GM12878 (cell line): Measurements from ENCODE around the gene HASPIN. TPM values are rescaled to one million over a fixed set of nuclear protein-coding genes. Genes with fewer than 3 reads are reported as not detected.

Experiments used
- ATAC-seq: fragments of 200-7000 bp; cut with Tn5 transposase; 3 replicates; pipeline ENCODE4 v1.9.1; 2020; ENCODE audit warnings: mild to moderate bottlenecking, moderate library complexity
- BruUV-seq: library from RNA; stranded (reverse); fragments of 400-500 nt; replicated peaks from 2 replicates; lab custom pipeline; 2021; lab: Mats Ljungman, UMichigan
- CTCF ChIA-PET: fragments of 300-600 bp; sonication (Branson Sonifier 250); formaldehyde crosslinking; extraction: SDS; loops from one replicate; lab custom pipeline; 2021; ENCODE audit warnings: inconsistent platforms; lab: Yijun Ruan, JAX
- POLR2A ChIA-PET: fragments of 350-600 bp; formaldehyde crosslinking; extraction: SDS; loops from one replicate; lab custom pipeline; 2021; ENCODE audit warnings: inconsistent platforms; lab: Charles Lee
- RAD21 ChIA-PET: fragments of 300-600 bp; sonication (Branson Sonifier 250); formaldehyde crosslinking; loops from one replicate; lab custom pipeline; 2023; ENCODE audit warnings: antibody characterized with exemption; ENCODE audit not compliant: unreplicated experiment; lab: Charles Lee
- SMC1A ChIA-PET: fragments of 300-600 bp; sonication (Branson Sonifier 250); formaldehyde crosslinking; loops from one replicate; lab custom pipeline; 2023; ENCODE audit not compliant: unreplicated experiment, uncharacterized antibody; lab: Charles Lee
- DNase-seq: peaks from one replicate; pipeline ENCODE4 v3.0.0-alpha.2; 2011; ENCODE audit warnings: low read depth, low spot score
- FAIRE-seq: peaks from 3 replicates; lab custom pipeline; 2011; peaks lifted over from hg19 to GRCh38; lab: Jason Lieb, UNC
- H2AFZ ChIP-seq: 2 replicates; pipeline ENCODE4 v1.6.0; 2011; ENCODE audit warnings: low read depth, low read length, control low read depth; ENCODE audit not compliant: control insufficient read depth
- H3K27ac ChIP-seq: 2 replicates; pipeline ENCODE4 v1.5.1; 2011; ENCODE audit warnings: control low read depth; ENCODE audit not compliant: control insufficient read depth, insufficient read depth
- H3K27me3 ChIP-seq, 2 experiments: replicated peaks in 1 of 2; 2 replicates each; pipeline versions ENCODE4 v1.6.0 to v1.6.1; 2011; ENCODE audit warnings: low read length in 1 of 2; ENCODE audit not compliant: control insufficient read depth in 2 of 2, insufficient read depth in 2 of 2
- H3K36me3 ChIP-seq, 2 experiments: 2 replicates each; pipeline ENCODE4 v1.5.1; 2011; ENCODE audit warnings: low read length in 1 of 2; ENCODE audit not compliant: control insufficient read depth in 2 of 2, insufficient read depth in 2 of 2
- H3K4me1 ChIP-seq: 2 replicates; pipeline ENCODE4 v1.6.1; 2011; ENCODE audit warnings: mild to moderate bottlenecking, low read length, moderate library complexity, mixed read lengths; ENCODE audit not compliant: control insufficient read depth, insufficient read depth
- H3K4me2 ChIP-seq: 2 replicates; pipeline ENCODE4 v1.6.0; 2011; ENCODE audit warnings: control low read depth; ENCODE audit not compliant: control insufficient read depth, insufficient read depth
- H3K4me3 ChIP-seq: fragments of 200-600 bp; sonication (generic); 2 replicates; pipeline ENCODE4 v1.5.1; 2016
- H3K79me2 ChIP-seq: 2 replicates; pipeline ENCODE4 v1.6.0; 2011; ENCODE audit warnings: low read length; ENCODE audit not compliant: control insufficient read depth, insufficient read depth
- H3K9ac ChIP-seq: 2 replicates; pipeline ENCODE4 v1.8.0; 2011; ENCODE audit warnings: low read length, control low read depth, mixed read lengths; ENCODE audit not compliant: control insufficient read depth, insufficient read depth
- H3K9me3 ChIP-seq: replicated peaks from 3 replicates; pipeline ENCODE4 v1.5.1; 2011; ENCODE audit warnings: mild to moderate bottlenecking, low read length; ENCODE audit not compliant: control insufficient read depth, insufficient read depth
- H4K20me1 ChIP-seq: 2 replicates; pipeline ENCODE4 v1.6.0; 2011; ENCODE audit not compliant: control insufficient read depth, insufficient read depth
- EED ChIP-seq: sonication (generic); IDR thresholded peaks from 2 replicates; pipeline ENCODE4 v1.6.1; 2016; ENCODE audit warnings: antibody characterized with exemption, low read depth
- ESRRA ChIP-seq: IDR thresholded peaks from 2 replicates; pipeline ENCODE4 v1.6.1; 2012; ENCODE audit warnings: mild to moderate bottlenecking, low read length, improper control_type of control experiment
- KLF5 ChIP-seq: fragments of 450-650 bp; IDR thresholded peaks from 2 replicates; pipeline ENCODE4 v1.6.1; 2014; ENCODE audit warnings: mild to moderate bottlenecking; ENCODE audit not compliant: partially characterized antibody
- NBN ChIP-seq: fragments of 450-650 bp; IDR thresholded peaks from 2 replicates; pipeline ENCODE4 v1.6.1; 2016
- NFXL1 ChIP-seq: fragments of 450-650 bp; IDR thresholded peaks from 2 replicates; pipeline ENCODE4 v1.6.1; 2017; ENCODE audit warnings: antibody characterized with exemption, mild to moderate bottlenecking, borderline replicate concordance
- NFYA ChIP-seq: IDR thresholded peaks from 2 replicates; pipeline ENCODE4 v1.6.1; 2011; ENCODE audit warnings: low read depth, mild to moderate bottlenecking, low read length, improper control_type of control experiment, borderline replicate concordance
- PAX5 ChIP-seq: IDR thresholded peaks from 2 replicates; pipeline ENCODE4 v1.6.1; 2011; ENCODE audit warnings: low read depth, low read length, borderline replicate concordance
- RAD21 ChIP-seq: IDR thresholded peaks from 2 replicates; pipeline ENCODE4 v1.6.1; 2011; ENCODE audit warnings: mild to moderate bottlenecking, low read depth, low read length, moderate library complexity; ENCODE audit not compliant: insufficient read depth
- SIX5 ChIP-seq: IDR thresholded peaks from 2 replicates; pipeline ENCODE4 v1.6.1; 2011; ENCODE audit warnings: mild to moderate bottlenecking, low read depth, low read length, moderate library complexity; ENCODE audit not compliant: severe bottlenecking
- STAT3 ChIP-seq: IDR thresholded peaks from 2 replicates; pipeline ENCODE4 v1.6.1; 2011; ENCODE audit warnings: low read depth, low read length, improper control_type of control experiment
- TBL1XR1 ChIP-seq: IDR thresholded peaks from 2 replicates; pipeline ENCODE4 v1.6.1; 2012; ENCODE audit warnings: low read depth, low read length, improper control_type of control experiment
- WRNIP1 ChIP-seq: IDR thresholded peaks from 2 replicates; pipeline ENCODE4 v1.6.1; 2011; ENCODE audit warnings: low read depth, low read length, improper control_type of control experiment, borderline replicate concordance
- WGBS: methylation state at CpG from one replicate; pipeline ENCODE4 v1.1.6; 2016; ENCODE audit warnings: low lambda C conversion rate; ENCODE audit not compliant: insufficient replicate concordance, insufficient coverage; ENCODE audit errors: missing lambda C conversion rate; 5-methylcytosine and 5-hydroxymethylcytosine counted together
- in situ Hi-C: fragments of 300-500 bp; cut with MboI; formaldehyde crosslinking; loops from 9 replicates; pipeline ENCODE4 v1.14.3; 2018; ENCODE audit warnings: mixed read lengths
- intact Hi-C: fragments of 100-400 bp; cut with micrococcal nuclease; formaldehyde crosslinking; loops from one replicate; pipeline ENCODE4 v1.14.2; 2022; ENCODE audit not compliant: unreplicated experiment
- polyA plus RNA-seq, 11 experiments: library from polyadenylated mRNA; depleted of rRNA in 4 of 11; unstranded in 6 of 11; stranded (reverse) in 5 of 11; fragments of >200 nt; fragmentation: Nextera tagmentation in 4 of 11; fragmentation: Illumina TruSeq in 1 of 11; extraction: Ambion mirVana in 4 of 11; extraction: Trizol in 1 of 11; gene quantifications; 1 replicate in 1 of 11; 2 replicates in 10 of 11; pipeline versions ENCODE4 v1.2.1 to v1.2.3, GENCODE V29; 2011 to 2016; ENCODE audit warnings: inconsistent platforms in 2 of 11, missing spikeins in 2 of 11, low read depth in 1 of 11
- total RNA-seq, 4 experiments: library from RNA; depleted of rRNA in 3 of 4; stranded (reverse); fragments of >200 nt in 3 of 4; fragmentation: Illumina TruSeq in 1 of 4; extraction: Trizol in 1 of 4; gene quantifications; 2 replicates each; pipeline versions ENCODE4 v1.2.1 to v1.2.3, GENCODE V29; 2013 to 2021
- TF ChIP-seq, protein P1 (sequence below): fragments of 450-650 bp; IDR thresholded peaks from 2 replicates; pipeline ENCODE4 v1.6.1; 2017; ENCODE audit warnings: low read depth, mild to moderate bottlenecking, moderate library complexity
- TF ChIP-seq, protein P2 (sequence below): IDR thresholded peaks from 2 replicates; pipeline ENCODE4 v1.6.1; 2012; ENCODE audit warnings: mild to moderate bottlenecking, low read depth, low read length
- TF ChIP-seq, protein P3 (sequence below), 3 experiments: IDR thresholded peaks in 2 of 3; conservative IDR thresholded peaks in 1 of 3; 2 replicates each; pipeline ENCODE4 v1.5.1; 2011; ENCODE audit warnings: low read depth in 3 of 3, low read length in 3 of 3, mild to moderate bottlenecking in 3 of 3, control low read depth in 2 of 3, moderate library complexity in 2 of 3, inconsistent platforms in 1 of 3, mixed read lengths in 1 of 3; ENCODE audit not compliant: control insufficient read depth in 2 of 3, insufficient read depth in 1 of 3; ENCODE audit errors: extremely low read depth in 1 of 3

HASPIN gene
- total and polyA plus RNA-seq, 10 of the 15 experiments (the other 5 are each of a cell fraction or from before 2014, with no cell fraction given) = 0.80 to 18.0 (median 10.1) TPM

DNA sequence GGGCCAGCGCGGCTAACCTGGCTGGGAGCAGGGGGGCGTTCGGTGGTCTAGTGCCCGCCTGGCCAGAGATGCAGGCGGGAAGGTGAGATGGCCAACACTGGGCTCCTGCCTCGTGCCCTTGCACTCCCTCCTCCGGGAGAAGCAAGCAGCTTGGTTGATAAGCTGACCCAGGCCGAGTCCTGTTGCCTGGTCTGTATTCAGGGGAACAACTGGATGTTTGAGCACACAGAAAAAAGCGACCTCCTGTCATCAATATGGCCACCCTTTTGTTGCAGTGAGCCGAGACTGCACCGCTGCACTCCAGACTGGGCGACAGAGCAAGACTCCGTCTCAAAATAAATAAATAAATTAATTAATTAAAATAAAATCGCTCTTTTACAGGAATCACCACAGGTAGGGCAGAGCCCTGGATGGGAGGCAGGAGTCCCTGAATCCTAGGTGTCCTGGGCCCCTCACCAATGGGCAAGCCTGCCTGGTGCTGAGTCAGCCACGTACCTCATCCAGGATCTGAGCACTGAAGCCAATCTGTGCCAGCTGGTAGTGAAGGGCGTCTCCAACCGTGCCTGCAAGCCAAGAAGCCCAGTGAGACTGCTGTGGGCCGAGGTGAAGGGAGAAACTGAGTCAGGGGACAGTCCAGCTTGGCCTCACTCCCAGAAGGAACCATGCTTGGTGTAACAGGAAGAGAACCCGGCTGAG, 31.8 kb downstream of the HASPIN start:
- ATAC-seq (no peak), FAIRE-seq (no peak), DNase-seq (no peak)
- H3K9me3 ChIP-seq = peaks cover 6% of the 10 kb centered on the region; the same call in 2 of the 3 replicates
- H3K4me3 ChIP-seq = no peak overlapping the region
- ChIA-PET POLR2A (no interaction called here), RAD21 (interaction anchor here (0.6 to 1.7 kb wide), 3 partner anchors 18 to 1214 kb away, joined by 4 to 5 read pairs (median 4); no protein-coding TSS in a partner anchor), SMC1A (interaction anchor here (0.5 to 1.0 kb wide), 2 partner anchors 48 to 89 kb away, joined by 3 read pairs; no protein-coding TSS in a partner anchor), CTCF (interaction anchor here (0.8 kb wide), 1 partner anchor 82 kb away, joined by 4 read pairs; no protein-coding TSS in a partner anchor)
- no peak overlapping the region for H3K9ac ChIP-seq
- no peak overlapping the region for H3K27ac ChIP-seq
- intact Hi-C loops = no loop called here
- H2AFZ ChIP-seq = peak overlapping the region; percentile 42; the same call in 1 of the 2 replicates
- H3K4me1 ChIP-seq = no peaks in the 10 kb centered on the region; the same call in 1 of the 2 replicates
- no peaks in the 10 kb centered on the region for H3K79me2 ChIP-seq
- H3K4me2 ChIP-seq = no peak overlapping the region
- TF ChIP-seq EED (no peak), ESRRA (no peak), RAD21 (no peak), NFYA (no peak), STAT3 (no peak), PAX5 (no peak), SIX5 (no peak), WRNIP1 (no peak), NFXL1 (no peak), NBN (no peak), KLF5 (no peak), TBL1XR1 (no peak)
- TF ChIP-seq, protein P1, sequence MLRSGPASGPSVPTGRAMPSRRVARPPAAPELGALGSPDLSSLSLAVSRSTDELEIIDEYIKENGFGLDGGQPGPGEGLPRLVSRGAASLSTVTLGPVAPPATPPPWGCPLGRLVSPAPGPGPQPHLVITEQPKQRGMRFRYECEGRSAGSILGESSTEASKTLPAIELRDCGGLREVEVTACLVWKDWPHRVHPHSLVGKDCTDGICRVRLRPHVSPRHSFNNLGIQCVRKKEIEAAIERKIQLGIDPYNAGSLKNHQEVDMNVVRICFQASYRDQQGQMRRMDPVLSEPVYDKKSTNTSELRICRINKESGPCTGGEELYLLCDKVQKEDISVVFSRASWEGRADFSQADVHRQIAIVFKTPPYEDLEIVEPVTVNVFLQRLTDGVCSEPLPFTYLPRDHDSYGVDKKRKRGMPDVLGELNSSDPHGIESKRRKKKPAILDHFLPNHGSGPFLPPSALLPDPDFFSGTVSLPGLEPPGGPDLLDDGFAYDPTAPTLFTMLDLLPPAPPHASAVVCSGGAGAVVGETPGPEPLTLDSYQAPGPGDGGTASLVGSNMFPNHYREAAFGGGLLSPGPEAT = no peak
- TF ChIP-seq, protein P2, sequence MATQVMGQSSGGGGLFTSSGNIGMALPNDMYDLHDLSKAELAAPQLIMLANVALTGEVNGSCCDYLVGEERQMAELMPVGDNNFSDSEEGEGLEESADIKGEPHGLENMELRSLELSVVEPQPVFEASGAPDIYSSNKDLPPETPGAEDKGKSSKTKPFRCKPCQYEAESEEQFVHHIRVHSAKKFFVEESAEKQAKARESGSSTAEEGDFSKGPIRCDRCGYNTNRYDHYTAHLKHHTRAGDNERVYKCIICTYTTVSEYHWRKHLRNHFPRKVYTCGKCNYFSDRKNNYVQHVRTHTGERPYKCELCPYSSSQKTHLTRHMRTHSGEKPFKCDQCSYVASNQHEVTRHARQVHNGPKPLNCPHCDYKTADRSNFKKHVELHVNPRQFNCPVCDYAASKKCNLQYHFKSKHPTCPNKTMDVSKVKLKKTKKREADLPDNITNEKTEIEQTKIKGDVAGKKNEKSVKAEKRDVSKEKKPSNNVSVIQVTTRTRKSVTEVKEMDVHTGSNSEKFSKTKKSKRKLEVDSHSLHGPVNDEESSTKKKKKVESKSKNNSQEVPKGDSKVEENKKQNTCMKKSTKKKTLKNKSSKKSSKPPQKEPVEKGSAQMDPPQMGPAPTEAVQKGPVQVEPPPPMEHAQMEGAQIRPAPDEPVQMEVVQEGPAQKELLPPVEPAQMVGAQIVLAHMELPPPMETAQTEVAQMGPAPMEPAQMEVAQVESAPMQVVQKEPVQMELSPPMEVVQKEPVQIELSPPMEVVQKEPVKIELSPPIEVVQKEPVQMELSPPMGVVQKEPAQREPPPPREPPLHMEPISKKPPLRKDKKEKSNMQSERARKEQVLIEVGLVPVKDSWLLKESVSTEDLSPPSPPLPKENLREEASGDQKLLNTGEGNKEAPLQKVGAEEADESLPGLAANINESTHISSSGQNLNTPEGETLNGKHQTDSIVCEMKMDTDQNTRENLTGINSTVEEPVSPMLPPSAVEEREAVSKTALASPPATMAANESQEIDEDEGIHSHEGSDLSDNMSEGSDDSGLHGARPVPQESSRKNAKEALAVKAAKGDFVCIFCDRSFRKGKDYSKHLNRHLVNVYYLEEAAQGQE = no peak
- TF ChIP-seq, protein P3, sequence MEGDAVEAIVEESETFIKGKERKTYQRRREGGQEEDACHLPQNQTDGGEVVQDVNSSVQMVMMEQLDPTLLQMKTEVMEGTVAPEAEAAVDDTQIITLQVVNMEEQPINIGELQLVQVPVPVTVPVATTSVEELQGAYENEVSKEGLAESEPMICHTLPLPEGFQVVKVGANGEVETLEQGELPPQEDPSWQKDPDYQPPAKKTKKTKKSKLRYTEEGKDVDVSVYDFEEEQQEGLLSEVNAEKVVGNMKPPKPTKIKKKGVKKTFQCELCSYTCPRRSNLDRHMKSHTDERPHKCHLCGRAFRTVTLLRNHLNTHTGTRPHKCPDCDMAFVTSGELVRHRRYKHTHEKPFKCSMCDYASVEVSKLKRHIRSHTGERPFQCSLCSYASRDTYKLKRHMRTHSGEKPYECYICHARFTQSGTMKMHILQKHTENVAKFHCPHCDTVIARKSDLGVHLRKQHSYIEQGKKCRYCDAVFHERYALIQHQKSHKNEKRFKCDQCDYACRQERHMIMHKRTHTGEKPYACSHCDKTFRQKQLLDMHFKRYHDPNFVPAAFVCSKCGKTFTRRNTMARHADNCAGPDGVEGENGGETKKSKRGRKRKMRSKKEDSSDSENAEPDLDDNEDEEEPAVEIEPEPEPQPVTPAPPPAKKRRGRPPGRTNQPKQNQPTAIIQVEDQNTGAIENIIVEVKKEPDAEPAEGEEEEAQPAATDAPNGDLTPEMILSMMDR (IDR thresholded peaks at IDR 0.05 in 2 of 3, conservative IDR thresholded peaks at IDR 0.05 in 1 of 3; ENCODE audit: control insufficient read depth in 2 of 3, extremely low read depth in 1 of 3, insufficient read depth in 1 of 3, low read depth in 3 of 3, low read length in 3 of 3) = no peak
- no peaks in the 10 kb centered on the region for H4K20me1 ChIP-seq
- no peaks in the 10 kb centered on the region for H3K36me3 ChIP-seq
- BruUV-seq = no TSS peak
- in situ Hi-C loops = no loop called here
- 64% methylated on average over 20 of the region's 20 CpGs for WGBS
- H3K27me3 ChIP-seq = no peaks in the 10 kb centered on the region
